ENCODE results near the gene BICC1.

BICC1 gene

DNA sequence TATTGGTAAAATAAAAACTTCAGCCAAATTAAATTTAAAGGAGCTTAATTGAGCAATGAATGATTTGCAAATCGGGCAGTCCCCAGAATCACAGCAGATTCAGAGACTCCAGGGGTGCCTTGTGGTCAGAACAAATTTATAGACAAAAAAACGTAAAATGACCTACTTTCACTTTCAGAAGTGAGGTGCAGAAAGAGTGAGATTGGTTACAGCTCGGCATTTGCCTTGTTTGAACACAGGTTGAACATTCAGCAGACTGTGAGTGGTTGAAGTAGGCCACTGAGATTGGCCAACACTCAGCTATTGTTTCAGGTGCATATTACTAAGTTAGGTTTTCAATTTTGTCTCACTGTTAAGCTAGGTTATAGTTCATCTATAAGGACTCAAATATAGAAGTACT, 153.4 kb downstream of the BICC1 start:
- Histone ChIP-seq H3K4me3 (ENCODE audit: low read depth, low read length) (no peak overlapping the region), H3K27me3 (no peaks in the 10 kb centered on the region), H3K36me3 (no peaks in the 10 kb centered on the region), H3K9me3 (no peaks in the 10 kb centered on the region), H3K4me1 (peaks cover 19% of the 10 kb centered on the region)
- no peak for DNase-seq
- TF ChIP-seq, protein P1, sequence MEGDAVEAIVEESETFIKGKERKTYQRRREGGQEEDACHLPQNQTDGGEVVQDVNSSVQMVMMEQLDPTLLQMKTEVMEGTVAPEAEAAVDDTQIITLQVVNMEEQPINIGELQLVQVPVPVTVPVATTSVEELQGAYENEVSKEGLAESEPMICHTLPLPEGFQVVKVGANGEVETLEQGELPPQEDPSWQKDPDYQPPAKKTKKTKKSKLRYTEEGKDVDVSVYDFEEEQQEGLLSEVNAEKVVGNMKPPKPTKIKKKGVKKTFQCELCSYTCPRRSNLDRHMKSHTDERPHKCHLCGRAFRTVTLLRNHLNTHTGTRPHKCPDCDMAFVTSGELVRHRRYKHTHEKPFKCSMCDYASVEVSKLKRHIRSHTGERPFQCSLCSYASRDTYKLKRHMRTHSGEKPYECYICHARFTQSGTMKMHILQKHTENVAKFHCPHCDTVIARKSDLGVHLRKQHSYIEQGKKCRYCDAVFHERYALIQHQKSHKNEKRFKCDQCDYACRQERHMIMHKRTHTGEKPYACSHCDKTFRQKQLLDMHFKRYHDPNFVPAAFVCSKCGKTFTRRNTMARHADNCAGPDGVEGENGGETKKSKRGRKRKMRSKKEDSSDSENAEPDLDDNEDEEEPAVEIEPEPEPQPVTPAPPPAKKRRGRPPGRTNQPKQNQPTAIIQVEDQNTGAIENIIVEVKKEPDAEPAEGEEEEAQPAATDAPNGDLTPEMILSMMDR (IDR thresholded peaks at IDR 0.05; ENCODE audit: low read depth, low read length): no peak

DNA sequence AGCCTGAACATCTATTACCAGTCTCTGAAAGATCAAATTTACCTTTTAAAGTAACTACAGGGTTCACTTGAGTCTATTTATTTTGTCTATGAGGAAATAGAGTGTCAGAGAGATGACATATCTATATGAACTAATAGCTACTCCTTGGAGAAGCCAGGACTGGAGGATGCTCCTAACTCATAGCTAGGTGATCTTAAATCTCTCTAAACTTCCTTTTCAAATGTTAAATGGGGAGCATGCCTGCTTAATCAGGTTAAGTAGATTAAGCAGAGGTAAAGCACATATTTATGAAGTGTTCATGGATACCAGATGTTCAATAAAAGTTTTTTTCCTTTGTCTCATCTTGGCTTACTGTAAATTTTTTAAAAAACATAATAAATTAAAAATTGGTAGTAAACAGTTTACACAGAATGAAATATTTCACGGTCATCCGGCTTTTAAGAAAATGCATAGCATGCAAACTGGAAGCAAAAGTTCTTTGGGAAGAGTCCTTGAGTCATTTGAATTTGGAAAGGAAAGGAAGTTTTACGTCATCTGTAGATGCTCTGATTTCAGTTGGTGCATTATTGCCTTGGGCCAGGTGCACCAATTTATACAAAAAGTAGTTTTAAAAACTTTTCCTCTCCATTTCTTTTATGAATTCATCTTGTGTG, 155.1 kb downstream of the BICC1 start:
- H3K4me3 ChIP-seq (ENCODE audit: low read depth, low read length): no peak overlapping the region
- H3K4me1 ChIP-seq: peaks cover 19% of the 10 kb centered on the region
- no peak for DNase-seq
- no peaks in the 10 kb centered on the region for H3K27me3 ChIP-seq
- TF ChIP-seq, protein P1 (IDR thresholded peaks at IDR 0.05; ENCODE audit: low read depth, low read length): no peak
- H3K9me3 ChIP-seq: no peaks in the 10 kb centered on the region
- H3K36me3 ChIP-seq: no peaks in the 10 kb centered on the region

DNA sequence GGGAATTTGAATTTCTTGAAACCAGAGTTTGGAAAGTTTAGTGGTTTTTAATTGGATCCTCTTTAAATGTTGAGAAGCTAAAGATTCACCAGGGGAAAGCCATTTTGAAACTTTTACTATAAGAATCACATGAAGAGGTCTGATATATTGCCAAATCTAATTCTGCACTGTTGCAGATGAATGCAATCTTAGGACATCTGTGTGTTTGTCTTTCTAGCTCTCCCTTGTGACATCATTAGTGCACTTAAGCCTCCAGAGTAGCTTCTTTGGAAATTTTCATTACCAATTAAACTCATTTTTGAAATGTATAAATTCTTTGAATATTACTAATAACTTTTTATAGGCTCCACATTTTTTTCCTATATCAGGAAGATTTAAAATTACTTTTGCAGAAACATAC, 160.2 kb downstream of the BICC1 start:
- no peak for DNase-seq
- Histone ChIP-seq H3K4me3 (ENCODE audit: low read depth, low read length) (no peak overlapping the region), H3K27me3 (no peaks in the 10 kb centered on the region), H3K9me3 (peaks cover 3% of the 10 kb centered on the region; the same call in 1 of the 2 replicates), H3K36me3 (no peaks in the 10 kb centered on the region), H3K4me1 (peaks cover 14% of the 10 kb centered on the region)
- TF ChIP-seq, protein P1 (IDR thresholded peaks at IDR 0.05; ENCODE audit: low read depth, low read length): no peak

DNA sequence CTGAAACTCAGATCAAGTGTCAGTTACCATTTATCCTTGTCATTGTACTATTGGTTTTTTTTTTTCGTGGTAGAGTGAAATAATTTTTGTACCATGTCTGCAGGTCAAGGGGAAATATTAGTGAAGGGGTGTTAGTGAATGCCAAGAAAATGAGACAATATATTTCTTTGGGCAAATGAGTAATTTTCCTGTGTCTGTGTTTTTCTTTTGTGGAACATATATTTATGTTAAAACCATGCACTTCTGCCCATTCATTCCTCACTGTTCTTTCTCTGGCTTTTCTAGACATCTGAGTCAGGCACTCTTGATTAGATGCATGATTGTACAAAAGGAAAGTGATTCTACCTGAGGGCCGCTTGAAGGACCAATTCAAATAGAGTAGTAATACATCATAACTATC, 161.6 kb downstream of the BICC1 start:
- Histone ChIP-seq H3K4me1 (peaks cover 9% of the 10 kb centered on the region), H3K9me3 (peaks cover 3% of the 10 kb centered on the region; the same call in 1 of the 2 replicates), H3K36me3 (no peaks in the 10 kb centered on the region), H3K27me3 (no peaks in the 10 kb centered on the region), H3K4me3 (ENCODE audit: low read depth, low read length) (no peak overlapping the region)
- TF ChIP-seq, protein P1 (IDR thresholded peaks at IDR 0.05; ENCODE audit: low read depth, low read length): no peak
- DNase-seq: no peak

DNA sequence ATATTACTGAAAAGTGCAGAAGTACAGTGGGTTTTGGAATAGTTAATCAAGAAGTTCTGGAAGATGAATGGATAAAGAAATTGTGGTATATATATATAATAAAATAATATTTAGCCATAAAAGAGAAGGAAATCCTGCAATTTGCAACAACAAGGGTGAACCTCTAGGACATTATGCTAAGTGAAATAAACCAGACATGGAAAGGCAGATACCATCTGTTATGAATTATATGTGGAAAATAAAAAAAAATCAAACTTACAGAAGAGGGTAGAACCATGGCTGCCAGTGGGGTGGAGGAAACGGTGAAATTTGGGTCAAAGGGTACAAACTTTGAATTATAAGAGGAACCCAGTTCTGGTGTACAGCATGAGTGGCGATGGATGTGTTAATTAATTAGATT, 162.6 kb downstream of the BICC1 start:
- peaks cover 9% of the 10 kb centered on the region for H3K4me1 ChIP-seq
- no peak for DNase-seq
- no peaks in the 10 kb centered on the region for H3K36me3 ChIP-seq
- H3K4me3 ChIP-seq (ENCODE audit: low read depth, low read length): no peak overlapping the region
- H3K9me3 ChIP-seq: peaks cover 3% of the 10 kb centered on the region; the same call in 1 of the 2 replicates
- TF ChIP-seq, protein P1 (IDR thresholded peaks at IDR 0.05; ENCODE audit: low read depth, low read length): no peak
- no peaks in the 10 kb centered on the region for H3K27me3 ChIP-seq

DNA sequence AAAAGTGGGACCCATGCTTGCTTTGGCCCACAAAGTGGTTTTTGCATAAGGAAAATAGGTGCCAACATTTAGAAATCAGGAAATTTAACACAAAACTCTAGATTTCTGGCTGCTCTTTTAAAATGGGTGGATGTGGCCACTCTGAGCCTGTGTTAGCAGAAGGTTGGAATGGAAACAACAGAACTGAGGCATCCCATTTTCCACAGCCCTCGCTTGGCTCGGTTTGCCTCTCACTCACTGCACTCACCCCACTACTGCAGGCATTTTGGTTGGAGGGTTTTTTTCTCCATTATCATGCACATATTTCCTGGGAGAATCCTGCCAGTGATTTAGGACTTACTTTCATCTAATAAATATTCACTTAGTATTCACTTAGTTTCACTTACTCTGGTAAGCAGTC, 178.9 kb downstream of the BICC1 start:
- no peaks in the 10 kb centered on the region; the same call in 1 of the 2 replicates for H3K9me3 ChIP-seq

More for the DNA sequence above, 178.9 kb downstream of the BICC1 start:
- no peak for DNase-seq
- Histone ChIP-seq H3K4me1 (no peaks in the 10 kb centered on the region), H3K4me3 (ENCODE audit: low read depth, low read length) (no peak overlapping the region), H3K36me3 (no peaks in the 10 kb centered on the region), H3K27me3 (no peaks in the 10 kb centered on the region)
- TF ChIP-seq, protein P1 (IDR thresholded peaks at IDR 0.05; ENCODE audit: low read depth, low read length): no peak
